Measurements from ENCODE around the gene SLC16A11. TPM values are rescaled to one million over a fixed set of nuclear protein-coding genes. Genes with fewer than 3 reads are reported as not detected.

SLC16A11 gene
- total and polyA plus RNA-seq, 9 of the 15 experiments (the other 6 are each of a cell fraction or from before 2014, with no cell fraction given), result not detected

DNA sequence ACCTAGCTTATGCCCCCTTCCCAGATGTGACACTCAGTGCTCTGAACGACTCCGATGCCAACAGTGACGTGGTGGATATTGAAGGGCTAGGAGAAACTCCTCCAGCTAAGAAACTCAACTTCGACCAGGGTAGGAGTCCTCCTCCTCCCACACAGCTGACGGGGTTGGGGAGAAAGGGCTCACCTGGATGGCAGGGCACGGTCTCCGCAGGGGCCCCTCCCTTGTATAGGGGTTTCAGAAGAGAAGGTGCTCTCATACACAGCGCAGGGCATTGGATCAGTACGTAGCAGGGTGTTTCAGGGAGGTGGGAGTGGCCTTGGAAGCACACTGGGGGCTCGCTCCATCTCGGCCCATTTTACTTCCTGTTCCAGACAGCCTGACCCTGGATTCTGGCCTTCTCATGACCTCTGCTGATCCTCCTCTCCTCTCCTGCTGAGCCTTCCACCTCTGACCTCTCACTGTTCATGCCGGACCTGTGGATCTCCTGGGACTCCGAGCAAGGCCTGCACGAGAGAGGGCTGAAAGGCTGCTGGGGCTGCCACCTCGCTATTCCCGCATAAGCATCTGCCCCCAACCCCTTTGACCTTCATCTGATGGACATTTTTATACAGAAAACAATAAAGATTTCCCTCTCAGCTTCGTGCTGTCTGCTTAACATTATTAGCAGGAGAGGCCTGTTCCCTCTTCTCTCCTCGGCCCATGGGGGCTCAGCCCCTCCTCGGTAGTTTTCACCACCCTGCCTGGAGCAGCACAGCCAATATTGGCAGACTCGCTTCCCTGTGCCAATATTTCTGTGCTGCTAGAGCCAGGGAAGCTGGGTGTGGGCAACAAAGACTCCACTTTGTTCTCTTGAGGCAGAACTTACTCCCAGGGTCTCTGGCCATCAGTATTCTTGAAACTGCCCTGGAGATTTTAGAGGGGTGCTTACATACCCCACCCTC is 26.7 kb downstream of the SLC16A11 start (continued):
- no peak for TF ChIP-seq RBM14 (IDR thresholded peaks at IDR 0.05; ENCODE audit: borderline replicate concordance, insufficient read depth, low read depth, low read length)
- peak; percentile 84 for TF ChIP-seq NR2C1 (IDR thresholded peaks at IDR 0.05)
- TF ChIP-seq NR2C1 (tag; IDR thresholded peaks at IDR 0.05), result peak; percentile 79
- TF ChIP-seq RBM39 (optimal IDR thresholded peaks at IDR 0.05; ENCODE audit: low read depth, low read length), result no peak

DNA sequence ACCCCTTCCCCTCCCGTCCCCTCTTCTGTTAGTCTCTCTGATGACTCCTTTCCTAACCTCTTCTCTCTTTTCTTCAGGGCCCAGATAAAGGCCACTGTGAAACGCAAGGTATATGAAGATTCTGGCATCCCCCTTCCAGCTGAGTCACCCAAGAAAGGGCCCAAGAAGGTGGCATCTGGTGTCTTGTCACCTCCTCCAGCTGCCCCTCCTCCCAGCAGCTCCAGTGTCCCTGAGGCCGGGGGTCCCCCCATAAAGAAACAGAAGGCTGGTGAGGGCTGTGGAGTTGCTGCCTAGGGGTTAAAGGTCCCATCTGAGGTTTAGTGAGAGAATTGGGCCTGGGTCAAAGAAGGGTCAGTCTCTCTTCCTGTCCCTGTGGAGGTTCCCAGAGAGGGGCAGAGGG is 27.5 kb downstream of the SLC16A11 start:
- Histone ChIP-seq H3K36me3 (ENCODE audit: control insufficient read depth, insufficient read depth, low read length) (no peaks in the 10 kb centered on the region), H3K27ac (ENCODE audit: extremely low read depth, low read depth, low read length) (peak overlapping the region; percentile 96), H3K4me1 (replicated peaks in 1 of 2; ENCODE audit: control insufficient read depth in 2 of 2, insufficient read depth in 2 of 2, low read length in 2 of 2) (peaks cover 41 to 57% of the 10 kb centered on the region in 2 experiments), H3K27me3 (ENCODE audit: control insufficient read depth in 2 of 2, insufficient read depth in 2 of 2, low read length in 2 of 2) (no peaks in the 10 kb centered on the region), H2AFZ (ENCODE audit: low read depth, low read length) (peak overlapping the region; percentile 79; the same call in 1 of the 2 replicates), H3K4me3 (no peak overlapping the region), H3K9me1 (ENCODE audit: control insufficient read depth, insufficient read depth, low read length) (no peaks in the 10 kb centered on the region), H4K20me1 (replicated peaks; ENCODE audit: control insufficient read depth, insufficient read depth, low read length) (no peaks in the 10 kb centered on the region), H3K9me3 (replicated peaks; ENCODE audit: control insufficient read depth, insufficient read depth, low read depth, low read length) (no peaks in the 10 kb centered on the region), H3K79me2 (ENCODE audit: control insufficient read depth, insufficient read depth, low read length) (peaks cover 33% of the 10 kb centered on the region), H3K4me2 (ENCODE audit: insufficient read depth, low read length) (peak overlapping the region; percentile 45; the same call in 1 of the 2 replicates), H3K9ac (ENCODE audit: insufficient read depth in 1 of 2, low read depth in 2 of 2, low read length in 2 of 2) (peak overlapping the region; percentile 67 to 86; a peak in 3 of 4 replicates)
- DNase-seq (ENCODE audit: extremely low read depth in 1 of 4, low spot score in 3 of 4) (peak in 1 of 4 experiments; percentile 31), ATAC-seq (no peak), FAIRE-seq (no peak)
- intact Hi-C loops (cut with micrococcal nuclease) (no loop called here), in situ Hi-C loops (cut with MboI) (no loop called here)
- TF ChIP-seq YY1 (IDR thresholded peaks at IDR 0.05; ENCODE audit: borderline replicate concordance in 1 of 3, control insufficient read depth in 1 of 3, extremely low read depth in 1 of 3, insufficient read depth in 3 of 3, insufficient read length in 1 of 3, insufficient replicate concordance in 2 of 3, low read depth in 1 of 3, low read length in 2 of 3), result no peak
- TF ChIP-seq NFE2 (IDR thresholded peaks at IDR 0.05; ENCODE audit: low read depth), result peak; percentile 33
- ChIA-PET POLR2A (interaction anchor here (0.6 kb wide), 1 partner anchor 11 kb away, joined by 3 read pairs; no protein-coding TSS in a partner anchor), CTCF (ENCODE audit: low intra/inter-chr PET ratio) (interaction anchor here (0.6 kb wide), 1 partner anchor 973 kb away, joined by 3 read pairs; no protein-coding TSS in a partner anchor)
- WGBS (ENCODE audit: insufficient coverage, low coverage, missing lambda C conversion rate), result 14% methylated on average over 1 of the region's 3 CpGs
- no TSS peak for BruUV-seq (replicated peaks)
